ENCODE data around the gene CYS1.
A peak's percentile ranks its signal among the peaks of the same experiment; 100 is the strongest.
"Not testable (repeated sequence)": the region's sequence is repeated elsewhere in the genome, so short reads cannot be mapped to it uniquely, and the experiment has no call there.

The CYS1 gene, protein sequence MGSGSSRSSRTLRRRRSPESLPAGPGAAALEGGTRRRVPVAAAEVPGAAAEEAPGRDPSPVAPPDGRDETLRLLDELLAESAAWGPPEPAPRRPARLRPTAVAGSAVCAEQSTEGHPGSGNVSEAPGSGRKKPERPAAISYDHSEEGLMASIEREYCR

GRCh38 chr2:10079870-10080535 is at the start of gene CYS1:
Gene CYS1 (minus strand): TSS chr2:10080411. CDS start chr2:10080223, 188 bp downstream.
- no peak for DNase-seq

DNA sequence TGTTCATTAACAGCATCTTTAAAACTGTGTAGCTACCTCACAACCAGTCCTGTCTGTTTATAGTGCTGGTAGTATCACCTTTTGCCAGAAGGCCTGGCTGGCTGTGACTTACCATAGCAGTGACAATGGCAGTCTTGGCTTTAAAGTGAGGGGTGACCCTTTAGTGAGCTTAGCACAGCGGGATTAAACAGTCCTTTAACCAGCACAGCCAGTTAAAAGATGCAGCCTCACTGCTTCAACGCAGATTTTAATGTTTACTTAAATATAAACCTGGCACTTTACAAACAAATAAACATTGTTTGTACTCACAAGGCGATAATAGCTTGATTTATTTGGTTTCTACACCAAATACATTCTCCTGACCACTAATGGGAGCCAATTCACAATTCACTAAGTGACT is 49.3 kb upstream of the CYS1 start:
- no peak for DNase-seq

GRCh38 chr2:10128420-10128819 is 48.2 kb upstream of the CYS1 start:
- DNase-seq, result no peak

DNA sequence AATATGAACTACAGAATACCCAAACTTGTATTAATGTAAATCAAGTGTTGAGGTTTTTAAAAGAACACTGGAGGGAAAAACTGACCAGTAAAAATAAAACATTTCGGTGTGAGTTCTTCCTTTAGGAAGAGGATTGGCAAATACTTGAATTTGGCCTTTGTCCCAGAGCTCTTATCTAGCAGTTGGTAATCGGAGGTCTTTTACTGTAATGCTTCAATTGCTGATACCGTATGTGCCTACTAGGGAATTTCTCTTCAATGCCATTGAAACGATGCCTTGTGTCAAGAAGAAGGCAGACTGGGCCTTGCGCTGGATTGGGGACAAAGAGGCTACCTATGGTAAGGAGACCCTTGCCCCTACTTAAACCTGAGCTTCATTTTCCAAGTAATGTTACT is 46.4 kb upstream of the CYS1 start:
- DNase-seq, result no peak

DNA sequence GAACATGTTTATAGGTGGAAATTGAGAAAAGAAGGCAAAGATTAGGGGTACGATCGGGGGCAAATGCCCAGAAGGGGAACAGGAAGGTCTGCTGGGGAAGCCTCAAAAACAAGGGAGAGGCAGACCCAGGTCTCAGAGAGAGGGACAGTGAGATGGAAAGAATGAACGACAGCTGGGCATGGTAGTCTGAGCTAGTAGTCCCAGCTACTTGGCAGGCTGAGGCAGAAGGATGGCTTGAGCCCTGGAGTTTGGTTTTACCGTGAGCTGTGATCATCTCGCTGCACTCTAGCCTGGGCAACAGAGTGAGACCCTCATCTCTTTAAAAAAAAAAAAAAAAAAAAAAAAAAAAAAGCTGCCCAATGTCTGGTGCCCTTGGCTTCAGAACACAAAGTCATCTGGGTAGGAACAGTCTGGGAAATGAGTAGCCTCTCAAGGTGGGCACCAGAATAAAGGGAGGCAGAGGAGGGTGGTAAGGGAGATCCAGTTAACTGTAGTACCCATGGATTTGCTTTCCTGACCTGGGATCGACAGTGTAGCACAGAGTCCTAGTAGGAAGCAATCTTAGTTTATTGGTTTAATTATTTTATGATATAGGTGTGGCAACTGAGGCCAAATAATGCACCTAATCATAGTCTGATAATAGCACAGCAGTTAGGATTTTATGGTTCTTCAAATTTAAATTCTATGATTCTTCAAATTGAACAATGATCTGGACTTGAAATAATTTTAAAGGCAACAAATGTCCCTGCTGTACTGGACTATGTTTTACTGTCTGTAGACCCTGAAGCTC is 45.8 kb upstream of the CYS1 start:
- no peak for DNase-seq

DNA sequence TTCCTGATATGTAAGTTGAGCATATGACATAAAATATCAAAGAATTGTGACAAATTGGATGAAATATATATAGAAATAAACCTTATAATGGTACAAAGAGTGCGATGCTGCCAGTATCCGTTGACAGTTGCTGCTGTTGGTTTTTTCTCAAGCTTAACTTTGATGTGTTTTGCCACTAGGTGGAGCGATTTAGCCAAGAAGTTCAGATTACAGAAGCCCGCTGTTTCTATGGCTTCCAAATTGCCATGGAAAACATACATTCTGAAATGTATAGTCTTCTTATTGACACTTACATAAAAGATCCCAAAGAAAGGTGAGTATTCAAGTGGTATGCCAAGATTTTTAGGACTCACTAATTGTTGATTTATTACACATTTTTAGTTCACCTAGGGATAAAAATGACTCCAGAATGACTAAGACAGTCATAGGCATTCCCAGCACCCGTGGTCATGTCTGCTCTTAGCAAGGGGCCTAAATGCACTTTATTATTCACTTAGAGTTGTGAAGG is 44.4 kb upstream of the CYS1 start:
- DNase-seq, result peak; percentile 62

DNA sequence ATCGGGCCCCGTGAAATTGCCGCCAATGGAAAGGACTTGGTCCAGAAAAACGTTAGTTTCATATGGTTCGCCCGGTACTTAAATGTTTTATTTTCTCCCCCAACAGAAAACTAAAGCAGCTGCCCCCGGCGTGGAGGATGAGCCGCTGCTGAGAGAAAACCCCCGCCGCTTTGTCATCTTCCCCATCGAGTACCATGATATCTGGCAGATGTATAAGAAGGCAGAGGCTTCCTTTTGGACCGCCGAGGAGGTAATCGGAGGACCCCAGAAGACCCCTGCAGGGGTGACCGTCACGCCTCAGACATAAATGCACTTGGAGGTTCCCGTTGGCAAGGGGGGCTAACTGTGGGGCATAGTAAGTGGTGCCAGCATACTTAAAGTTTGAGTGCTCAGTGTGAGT is 43.1 kb upstream of the CYS1 start:
- no peak for DNase-seq

DNA sequence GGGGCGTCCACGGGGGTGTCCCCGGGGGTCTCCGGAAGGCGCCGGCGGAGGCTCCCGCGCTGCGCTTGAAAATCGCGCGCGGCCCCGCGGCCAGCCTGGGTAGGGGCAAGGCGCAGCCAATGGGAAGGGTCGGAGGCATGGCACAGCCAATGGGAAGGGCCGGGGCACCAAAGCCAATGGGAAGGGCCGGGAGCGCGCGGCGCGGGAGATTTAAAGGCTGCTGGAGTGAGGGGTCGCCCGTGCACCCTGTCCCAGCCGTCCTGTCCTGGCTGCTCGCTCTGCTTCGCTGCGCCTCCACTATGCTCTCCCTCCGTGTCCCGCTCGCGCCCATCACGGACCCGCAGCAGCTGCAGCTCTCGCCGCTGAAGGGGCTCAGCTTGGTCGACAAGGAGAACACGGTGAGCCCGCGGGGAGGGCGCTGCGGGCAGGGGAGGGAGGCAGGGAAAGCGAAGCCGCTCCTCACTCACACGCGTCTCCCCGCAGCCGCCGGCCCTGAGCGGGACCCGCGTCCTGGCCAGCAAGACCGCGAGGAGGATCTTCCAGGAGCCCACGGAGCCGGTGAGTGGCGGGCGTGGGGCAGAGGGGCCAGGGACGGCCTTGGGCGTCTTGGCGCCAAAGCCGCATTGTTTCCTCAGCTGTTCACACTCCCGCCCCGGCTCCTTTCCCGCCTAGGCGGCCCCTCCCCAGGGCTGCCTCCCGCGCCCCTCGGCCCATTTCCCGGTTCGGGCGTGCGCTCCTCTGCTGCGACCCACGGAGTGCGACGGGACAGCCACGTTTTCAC is 42.5 kb upstream of the CYS1 start, which contains the start of gene RRM2:
Gene RRM2, plus strand, starts transcription at position 240 of the 781 bp plus-strand sequence. Its CDS starts 60 bp downstream, at position 300.
- DNase-seq, result peak; percentile 82

GRCh38 chr2:10120877-10121574 is 40.8 kb upstream of the CYS1 start:
- DNase-seq, result no peak

- peak; percentile 89 for DNase-seq
These were observed 40.1 kb upstream of the CYS1 start for GRCh38 chr2:10120158-10120876.

DNA sequence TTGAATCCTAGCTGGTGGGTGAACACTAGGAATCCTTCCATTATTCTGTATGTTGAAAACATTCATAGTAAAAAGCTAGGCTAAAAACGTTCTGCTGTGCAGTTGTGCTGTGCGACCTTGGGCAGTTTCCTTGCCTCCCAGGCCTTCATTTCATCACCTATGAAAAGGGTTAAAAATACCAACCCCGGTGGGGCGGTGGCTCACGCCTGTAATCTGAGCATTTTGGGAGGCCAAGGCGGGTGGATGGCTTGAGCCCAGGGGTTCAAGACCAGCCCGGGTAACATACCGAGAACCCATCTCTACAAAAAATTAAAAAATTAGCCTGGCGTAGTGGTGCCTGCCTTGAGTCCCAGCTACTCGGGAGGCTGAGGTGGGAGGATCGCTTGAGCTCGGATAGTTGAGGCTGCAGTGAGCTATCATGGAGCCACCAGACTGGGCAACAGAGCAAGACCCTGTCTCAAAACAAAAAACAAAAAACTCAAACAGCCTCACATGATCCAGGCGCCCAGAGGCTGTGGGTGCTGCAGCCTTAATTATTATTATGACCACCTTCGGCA is 39.5 kb upstream of the CYS1 start:
- DNase-seq, result no peak

- no peak for DNase-seq
These were observed 38.8 kb upstream of the CYS1 start for GRCh38 chr2:10119027-10119325.

- no peak for DNase-seq
These were observed 29.1 kb upstream of the CYS1 start for GRCh38 chr2:10109311-10109710.

DNA sequence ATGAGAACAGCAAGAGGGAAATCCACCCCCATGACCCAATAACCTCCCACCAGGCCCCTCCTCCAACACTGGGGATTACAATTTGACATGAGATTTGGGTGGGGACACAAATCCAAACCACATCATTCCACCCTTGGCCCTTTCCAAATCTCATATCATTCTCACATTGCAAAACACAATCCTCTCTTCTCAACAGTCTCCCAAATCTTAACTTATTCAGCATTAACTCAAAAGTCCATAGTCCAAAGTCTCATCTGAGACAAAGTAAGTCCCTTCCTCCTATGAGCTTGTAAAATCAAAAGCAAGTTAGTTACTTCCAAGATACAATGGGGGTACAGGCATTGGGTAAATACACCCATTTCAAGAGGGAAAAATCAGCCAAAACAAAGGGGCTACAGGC is 24.7 kb upstream of the CYS1 start:
- not testable (repeated sequence) for DNase-seq

GRCh38 chr2:10103179-10103578 is 23.0 kb upstream of the CYS1 start:
- DNase-seq, result no peak

DNA sequence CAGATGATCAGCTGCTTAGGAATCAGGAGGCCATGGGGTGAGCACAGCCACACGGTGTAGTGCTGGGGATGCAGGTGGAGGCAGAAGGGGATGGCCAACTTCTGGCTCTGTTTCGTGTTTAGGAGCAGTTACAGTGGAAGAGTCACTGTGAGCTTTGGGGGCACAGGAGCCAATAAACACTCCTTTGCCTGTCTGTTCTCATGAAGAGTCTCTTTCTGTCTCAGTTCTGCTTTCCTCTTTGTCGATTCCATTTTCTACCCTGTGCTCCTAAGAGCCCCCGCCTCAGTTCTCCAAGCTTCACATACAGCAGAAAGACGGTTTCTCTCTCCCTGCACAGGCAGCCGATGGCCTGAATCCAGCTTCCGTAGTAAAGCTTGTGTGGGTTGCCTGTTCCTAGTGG is 21.3 kb upstream of the CYS1 start:
- no peak for DNase-seq

- no peak for DNase-seq
These were observed 17.3 kb upstream of the CYS1 start for GRCh38 chr2:10097352-10098148.

GRCh38 chr2:10096641-10097040 is 16.4 kb upstream of the CYS1 start:
- DNase-seq, result no peak

DNA sequence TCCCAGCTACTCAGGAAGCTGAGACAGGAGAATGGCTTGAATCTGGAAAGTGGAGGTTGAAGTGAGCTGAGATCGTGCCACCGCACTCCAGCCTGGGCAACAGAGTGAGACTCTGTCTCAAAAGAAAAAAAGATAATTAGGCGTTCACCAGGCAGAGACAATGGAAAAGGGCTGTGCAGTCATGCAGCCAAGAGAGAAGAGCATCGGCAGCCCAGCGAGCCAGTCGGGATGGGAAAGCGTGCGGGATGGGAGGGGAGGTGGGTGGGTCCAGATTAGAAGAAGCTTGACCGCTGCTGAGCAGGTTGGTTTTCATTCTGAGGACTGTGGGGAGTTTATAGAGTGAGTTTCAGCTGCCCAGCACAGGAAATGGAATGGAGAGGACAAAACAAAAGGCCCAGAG is 15.0 kb upstream of the CYS1 start:
- DNase-seq, result no peak

- no peak for DNase-seq
These were observed 14.1 kb upstream of the CYS1 start for GRCh38 chr2:10094271-10094814.

DNA sequence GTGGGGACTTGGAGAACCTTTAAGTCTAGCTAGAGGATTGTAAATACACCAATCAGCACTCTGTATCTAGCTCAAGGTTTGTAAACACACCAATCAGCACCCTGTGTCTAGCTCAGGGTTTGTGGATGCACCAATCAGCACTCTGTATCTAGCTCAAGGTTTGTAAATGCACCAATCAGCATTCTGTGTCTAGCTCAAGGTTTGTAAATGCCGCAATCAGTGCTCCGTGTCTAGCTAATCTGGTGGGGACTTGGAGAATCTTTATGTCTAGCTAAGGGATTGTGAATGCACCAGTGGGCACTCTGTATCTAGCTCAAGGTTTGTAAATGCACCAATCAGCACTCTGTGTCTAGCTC is 11.7 kb upstream of the CYS1 start:
- DNase-seq, result not testable (repeated sequence)

All from GF-D8 (cell line).